Activated CD4-positive, alpha-beta T cell treated with anti-CD3 and anti-CD28 coated beads, Interleukin-2, Interleukin-4, amounts not matched to agents 100 ng/mL and 50 ng/mL, durations not matched to agents 16 hours and 8 hours (primary cell): ENCODE data around the gene EPS8L3.
"Not testable (repeated sequence)": the region's sequence is repeated elsewhere in the genome, so short reads cannot be mapped to it uniquely, and the experiment has no call there.

Experiments
- DNase-seq: peaks from one replicate; pipeline ENCODE4 v3.0.0-alpha.2; 2020; ENCODE audit warnings: low spot score

The EPS8L3 gene

GRCh38 chr1:109708949-109709348 is 54.8 kb downstream of the EPS8L3 start:
- DNase-seq = not testable (repeated sequence)

GRCh38 chr1:109705411-109705810 is 58.3 kb downstream of the EPS8L3 start:
- no peak for DNase-seq

GRCh38 chr1:109704173-109704572 is 59.5 kb downstream of the EPS8L3 start:
- DNase-seq = no peak

- DNase-seq = not testable (repeated sequence)
Observed at GRCh38 chr1:109702940-109703339, 60.8 kb downstream of the EPS8L3 start.
